Germinal center (tissue), 1 donor: Measurements from ENCODE around the gene NGFR.

ENCODE experiments used
- DNase-seq: peaks from one replicate; pipeline ENCODE4 v3.0.0; 2012; ENCODE audit warnings: mixed read lengths, low spot score

The NGFR gene

GRCh38 chr17:49515196-49515770 is 20.2 kb downstream of the NGFR start:
- DNase-seq = no peak

- no peak for DNase-seq
Observed at GRCh38 chr17:49516180-49516579, 21.1 kb downstream of the NGFR start.

GRCh38 chr17:49518346-49519078 is 23.4 kb downstream of the NGFR start:
- DNase-seq = no peak

GRCh38 chr17:49519781-49520180 is 24.7 kb downstream of the NGFR start:
- DNase-seq = no peak

- no peak for DNase-seq
Observed at GRCh38 chr17:49520386-49521087, 25.4 kb downstream of the NGFR start.

- no peak for DNase-seq
Observed at GRCh38 chr17:49521088-49521450, 26.0 kb downstream of the NGFR start.

- no peak for DNase-seq
Observed at GRCh38 chr17:49521471-49522356, 26.6 kb downstream of the NGFR start.

- DNase-seq = no peak
Observed at GRCh38 chr17:49522357-49522890, 27.3 kb downstream of the NGFR start.

GRCh38 chr17:49523196-49523595 is 28.1 kb downstream of the NGFR start:
- no peak for DNase-seq

GRCh38 chr17:49523706-49524472 is 28.8 kb downstream of the NGFR start:
- no peak for DNase-seq

- no peak for DNase-seq
Observed at GRCh38 chr17:49524473-49525359, 29.6 kb downstream of the NGFR start.

- no peak for DNase-seq
Observed at GRCh38 chr17:49525831-49526741, 31.0 kb downstream of the NGFR start.

GRCh38 chr17:49527927-49528651 is 33.0 kb downstream of the NGFR start:
- DNase-seq = no peak

- no peak for DNase-seq
Observed at GRCh38 chr17:49528966-49529365, 33.9 kb downstream of the NGFR start.

- DNase-seq = no peak
Observed at GRCh38 chr17:49530118-49530517, 35.0 kb downstream of the NGFR start.

GRCh38 chr17:49543860-49544259 is 48.8 kb downstream of the NGFR start:
- DNase-seq = no peak

- DNase-seq = no peak
Observed at GRCh38 chr17:49545007-49545660, 50.0 kb downstream of the NGFR start.
